ENCODE results near the gene LMTK3. TPM values are rescaled to one million over a fixed set of nuclear protein-coding genes. Genes with fewer than 3 reads are reported as not detected.
A peak's percentile ranks its signal among the peaks of the same experiment; 100 is the strongest.

LMTK3 gene
- total RNA-seq, 2 experiments from 2014 or later, result 10.2 to 12.8 TPM

DNA sequence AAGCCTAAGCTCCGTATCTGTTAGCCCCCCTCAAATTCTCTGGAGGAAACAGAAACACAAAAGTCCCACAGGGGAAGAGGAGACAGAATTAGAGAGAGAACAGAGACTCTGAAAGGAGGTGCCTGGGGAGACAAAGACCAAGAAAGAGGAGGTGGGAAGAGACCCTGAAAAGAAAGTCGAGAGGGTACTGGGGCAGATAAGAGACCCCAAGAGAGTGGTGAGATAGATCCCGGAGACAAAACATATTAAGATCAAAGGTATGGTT lies 66.8 kb downstream of the LMTK3 start:
- peaks cover 14% of the 10 kb centered on the region for H3K36me3 Mint-ChIP-seq
- peaks cover 18% of the 10 kb centered on the region for H3K4me1 Mint-ChIP-seq
- peak overlapping the region; percentile 92 for H3K27ac Mint-ChIP-seq
- no peaks in the 10 kb centered on the region for H3K9me3 Mint-ChIP-seq
- no peak for DNase-seq
- no peak for ATAC-seq (ENCODE audit: low read depth)
- H3K4me3 Mint-ChIP-seq, result peak overlapping the region; percentile 83
- H3K27me3 Mint-ChIP-seq, result peaks cover 22% of the 10 kb centered on the region
- POLR2A ChIA-PET, result interaction anchor here (1.1 kb wide), 2 partner anchors 36 to 42 kb away, joined by 3 read pairs; no protein-coding TSS in a partner anchor

DNA sequence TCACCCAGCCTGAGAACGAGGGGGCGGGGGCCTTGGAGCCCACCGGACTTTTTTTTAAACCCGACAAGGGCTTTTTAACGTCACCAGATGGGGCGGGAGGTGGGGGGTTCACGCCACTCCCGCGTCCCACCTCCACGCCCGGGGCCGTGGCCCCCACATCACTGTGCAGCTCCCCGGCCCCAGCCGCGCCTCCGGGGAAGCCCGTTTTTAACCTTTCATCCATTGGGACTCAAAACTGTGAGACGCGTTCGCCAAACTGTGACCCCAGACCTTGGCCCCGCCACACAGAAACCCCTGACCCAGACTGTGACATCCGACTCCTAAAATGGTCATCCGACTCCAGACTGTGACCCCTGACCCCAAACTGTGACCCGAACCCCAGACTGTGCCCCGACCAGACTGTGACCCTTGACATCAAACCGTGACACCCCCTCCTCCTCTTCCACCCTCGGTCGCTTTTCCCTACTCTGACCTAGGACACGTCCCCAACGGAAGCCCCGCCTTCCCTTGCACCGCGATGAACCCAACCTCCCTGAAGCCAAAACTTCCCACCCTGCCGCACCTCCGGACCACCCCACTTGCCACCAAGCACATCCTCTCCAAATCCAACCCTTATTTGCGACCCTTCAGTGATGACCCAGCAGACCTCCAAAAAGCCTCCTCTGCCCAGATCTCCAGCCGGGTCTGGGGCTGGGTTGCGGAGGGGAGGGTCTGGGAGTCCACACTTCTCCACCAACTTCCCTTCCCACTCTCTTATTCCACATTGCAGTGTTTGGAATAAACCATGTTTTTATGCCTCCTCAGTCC lies 67.3 kb downstream of the LMTK3 start:
- no peaks in the 10 kb centered on the region for H3K9me3 Mint-ChIP-seq
- peak overlapping the region; percentile 11 for H3K27ac Mint-ChIP-seq
- POLR2A ChIA-PET, result interaction anchor here (0.6 to 1.1 kb wide), 3 partner anchors 37 to 132 kb away, joined by 3 to 4 read pairs (median 3); no protein-coding TSS in a partner anchor
- ATAC-seq (ENCODE audit: low read depth), result no peak
- no peak for DNase-seq
- peaks cover 12% of the 10 kb centered on the region for H3K36me3 Mint-ChIP-seq
- H3K4me1 Mint-ChIP-seq, result peaks cover 18% of the 10 kb centered on the region
- peak overlapping the region; percentile 83 for H3K4me3 Mint-ChIP-seq
- peaks cover 24% of the 10 kb centered on the region for H3K27me3 Mint-ChIP-seq

- Mint-ChIP-seq H3K27me3 (peaks cover 24% of the 10 kb centered on the region), H3K4me3 (no peak overlapping the region), H3K36me3 (peaks cover 11% of the 10 kb centered on the region), H3K9me3 (no peaks in the 10 kb centered on the region), H3K4me1 (peaks cover 18% of the 10 kb centered on the region), H3K27ac (no peak overlapping the region)
- no peak for DNase-seq
- no peak for ATAC-seq (ENCODE audit: low read depth)
- POLR2A ChIA-PET, result interaction anchor here (0.6 kb wide), 1 partner anchor 133 kb away, joined by 4 read pairs; no protein-coding TSS in a partner anchor
Measured at GRCh38 chr19:48443731-48444128, 67.9 kb downstream of the LMTK3 start.

GRCh38 chr19:48443256-48443655 lies 68.4 kb downstream of the LMTK3 start:
- DNase-seq (peak; percentile 51), ATAC-seq (ENCODE audit: low read depth) (no peak)
- Mint-ChIP-seq H3K27me3 (peaks cover 24% of the 10 kb centered on the region), H3K36me3 (peaks cover 10% of the 10 kb centered on the region), H3K27ac (no peak overlapping the region), H3K9me3 (no peaks in the 10 kb centered on the region), H3K4me3 (no peak overlapping the region), H3K4me1 (peaks cover 17% of the 10 kb centered on the region)
- POLR2A ChIA-PET, result no interaction called here

GRCh38 chr19:48442116-48443035 lies 69.3 kb downstream of the LMTK3 start:
- no peak overlapping the region for H3K27ac Mint-ChIP-seq
- H3K27me3 Mint-ChIP-seq, result peaks cover 26% of the 10 kb centered on the region
- H3K4me1 Mint-ChIP-seq, result peaks cover 17% of the 10 kb centered on the region
- ATAC-seq (ENCODE audit: low read depth), result no peak
- peaks cover 2% of the 10 kb centered on the region for H3K36me3 Mint-ChIP-seq
- peak overlapping the region; percentile 44 for H3K4me3 Mint-ChIP-seq
- POLR2A ChIA-PET, result no interaction called here
- no peak for DNase-seq
- H3K9me3 Mint-ChIP-seq, result no peaks in the 10 kb centered on the region

DNA sequence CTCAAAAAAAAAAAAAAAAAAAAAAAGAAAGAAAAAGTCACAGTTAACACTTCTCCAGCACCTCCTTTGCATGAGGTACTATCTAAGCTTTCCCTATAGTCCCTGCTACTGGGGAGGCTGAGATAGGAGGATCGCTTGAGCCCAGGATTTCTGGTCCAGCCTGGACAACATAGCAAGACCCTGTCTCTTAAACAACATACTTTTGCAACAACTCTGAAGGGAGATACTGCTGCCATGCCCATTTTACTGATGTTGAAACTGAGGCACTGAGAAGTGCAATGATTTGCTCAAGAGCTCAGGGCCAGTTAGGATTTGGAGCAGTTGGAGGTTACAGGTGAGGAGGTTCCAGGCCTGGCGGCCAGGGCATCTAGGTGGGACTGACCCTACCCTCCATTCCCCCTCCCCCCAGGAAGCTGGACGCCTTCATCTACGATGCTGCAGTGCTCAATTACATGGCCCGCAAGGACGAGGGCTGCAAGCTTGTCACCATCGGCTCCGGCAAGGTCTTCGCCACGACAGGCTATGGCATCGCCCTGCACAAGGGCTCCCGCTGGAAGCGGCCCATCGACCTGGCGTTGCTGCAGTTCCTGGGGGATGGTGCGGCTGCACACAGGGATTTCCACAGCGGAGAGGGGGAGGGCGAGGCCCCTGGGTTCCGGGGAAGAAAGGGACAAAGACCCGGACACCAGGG lies 70.1 kb downstream of the LMTK3 start:
- peaks cover 15% of the 10 kb centered on the region for H3K4me1 Mint-ChIP-seq
- no peak overlapping the region for H3K27ac Mint-ChIP-seq
- POLR2A ChIA-PET, result no interaction called here
- ATAC-seq (ENCODE audit: low read depth) (no peak), DNase-seq (no peak)
- no peaks in the 10 kb centered on the region for H3K9me3 Mint-ChIP-seq
- peaks cover 33% of the 10 kb centered on the region for H3K27me3 Mint-ChIP-seq
- H3K36me3 Mint-ChIP-seq, result peaks cover 1% of the 10 kb centered on the region
- peak overlapping the region; percentile 47 for H3K4me3 Mint-ChIP-seq

DNA sequence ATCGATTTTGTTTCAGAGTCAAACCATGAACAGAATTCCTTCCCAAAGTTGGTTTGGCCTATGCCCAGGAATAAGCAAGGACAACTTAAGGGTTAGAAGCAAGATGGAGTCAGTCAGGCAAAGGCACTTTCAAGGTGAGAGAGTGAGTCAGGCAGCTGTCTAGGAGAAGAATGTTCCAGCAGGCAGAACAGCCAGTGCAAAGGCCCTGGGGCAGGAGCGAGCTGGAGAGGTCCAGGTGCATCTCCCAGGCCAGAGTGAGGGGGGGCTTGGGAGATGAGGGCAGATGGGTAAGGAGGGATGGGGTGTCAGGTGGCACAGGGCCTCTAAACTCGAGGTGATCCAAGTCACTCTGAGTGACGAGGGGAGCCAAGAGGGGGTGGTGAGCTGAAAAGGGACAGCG lies 75.0 kb downstream of the LMTK3 start:
- no peak for DNase-seq
- H3K4me1 Mint-ChIP-seq, result peaks cover 1% of the 10 kb centered on the region
- ATAC-seq (ENCODE audit: low read depth), result no peak
- peaks cover 24% of the 10 kb centered on the region for H3K27me3 Mint-ChIP-seq
- no peaks in the 10 kb centered on the region for H3K9me3 Mint-ChIP-seq
- H3K36me3 Mint-ChIP-seq, result no peaks in the 10 kb centered on the region
- POLR2A ChIA-PET, result no interaction called here
- H3K4me3 Mint-ChIP-seq, result no peak overlapping the region
- no peak overlapping the region for H3K27ac Mint-ChIP-seq

Other genes starting within 250 kb of the LMTK3 start
- gene ZNF114, start 241.8 kb downstream of the LMTK3 start, total RNA-seq, result under 1 TPM in 1 of 2 experiments, not detected in 1; 0.39 TPM
- 100 to 1,000 TPM; 285 to 303 TPM for gene EMP3, start 186.3 kb downstream of the LMTK3 start, total RNA-seq
- gene TMEM143, start 147.9 kb downstream of the LMTK3 start, total RNA-seq, result 10 to 100 TPM; 24.8 to 26.1 TPM
- under 1 TPM in 1 of 2 experiments, not detected in 1; 0.30 TPM for gene SYNGR4, start 147.5 kb downstream of the LMTK3 start, total RNA-seq
- 10 to 100 TPM; 75.8 to 75.9 TPM for gene KDELR1, start 120.3 kb downstream of the LMTK3 start, total RNA-seq
- under 1 TPM; 0.14 to 0.17 TPM for gene GRIN2D, start 118.2 kb downstream of the LMTK3 start, total RNA-seq
- 10 to 100 TPM; 31.3 to 36.0 TPM for gene GRWD1, start 65.9 kb downstream of the LMTK3 start, total RNA-seq
- 1 to 10 TPM; 1.4 TPM for gene KCNJ14, start 56.3 kb downstream of the LMTK3 start, total RNA-seq
- 10 to 100 TPM; 57.6 to 59.1 TPM for gene CYTH2, start 42.5 kb downstream of the LMTK3 start, total RNA-seq
- not detected for gene SULT2B1, start 40.3 kb upstream of the LMTK3 start, total RNA-seq
- not detected for gene SPACA4, start 94.9 kb upstream of the LMTK3 start, total RNA-seq
- 1 to 10 TPM; 2.7 to 3.6 TPM for gene FAM83E, start 103.2 kb upstream of the LMTK3 start, total RNA-seq
- gene RPL18, start 107.3 kb upstream of the LMTK3 start, total RNA-seq, result 1,000 to 10,000 TPM; 1,565 to 1,587 TPM
- gene SPHK2, start 107.7 kb upstream of the LMTK3 start, total RNA-seq, result 10 to 100 TPM; 31.4 to 31.8 TPM
- gene DBP, start 125.5 kb upstream of the LMTK3 start, total RNA-seq, result 10 to 100 TPM; 34.0 to 34.8 TPM
- 10 to 100 TPM in 1 of 2 experiments, 1 to 10 TPM in 1; 9.7 to 10.4 TPM for gene CA11, start 134.4 kb upstream of the LMTK3 start, total RNA-seq
- 1 to 10 TPM; 1.8 to 2.3 TPM for gene NTN5, start 161.2 kb upstream of the LMTK3 start, total RNA-seq
- gene FUT2, start 184.1 kb upstream of the LMTK3 start, total RNA-seq, result not detected
- 1 to 10 TPM; 1.5 to 2.1 TPM for gene MAMSTR, start 207.9 kb upstream of the LMTK3 start, total RNA-seq
- gene RASIP1, start 228.8 kb upstream of the LMTK3 start, total RNA-seq, result not detected
- not detected for gene IZUMO1, start 235.1 kb upstream of the LMTK3 start, total RNA-seq
- gene FUT1, start 240.8 kb upstream of the LMTK3 start, total RNA-seq, result under 1 TPM; 0.14 to 0.22 TPM
- gene FGF21, start 243.7 kb upstream of the LMTK3 start, total RNA-seq, result not detected